OCI-LY7 (cell line): ENCODE results near the gene PIH1D1. TPM values are rescaled to one million over a fixed set of nuclear protein-coding genes. Genes with fewer than 3 reads are reported as not detected.
"Not testable (repeated sequence)": the region's sequence is repeated elsewhere in the genome, so short reads cannot be mapped to it uniquely, and the experiment has no call there.

ENCODE experiments used
- BruUV-seq: library from RNA; stranded (reverse); fragments of 400-500 nt; replicated peaks from 2 replicates; lab custom pipeline; 2021; lab: Mats Ljungman, UMichigan
- CTCF ChIA-PET: fragments of 300-600 bp; sonication (Branson Sonifier 250); formaldehyde crosslinking; loops from one replicate; lab custom pipeline; 2022; ENCODE audit warnings: antibody characterized with exemption; ENCODE audit not compliant: unreplicated experiment; lab: Charles Lee
- POLR2A ChIA-PET: fragments of 300-600 bp; sonication (Branson Sonifier 250); formaldehyde crosslinking; loops from one replicate; lab custom pipeline; 2022; ENCODE audit warnings: antibody characterized with exemption; lab: Charles Lee
- DNase-seq: peaks from one replicate; pipeline ENCODE4 v3.0.0-alpha.2; 2015; ENCODE audit warnings: low spot score
- H2AFZ ChIP-seq: fragments of 200-600 bp; sonication (generic), shearing (Covaris generic); 2 replicates; pipeline ENCODE4 v1.6.1; 2014; ENCODE audit warnings: mild to moderate bottlenecking, antibody characterized with exemption, low read length, moderate library complexity
- H3K27ac ChIP-seq: fragments of 200-600 bp; sonication (generic); 2 replicates; pipeline ENCODE4 v1.5.1; 2014; ENCODE audit warnings: mixed run types, low read depth, mild to moderate bottlenecking, moderate library complexity, low read length, inconsistent platforms; ENCODE audit not compliant: poor library complexity, severe bottlenecking
- H3K36me3 ChIP-seq: fragments of 200-600 bp; sonication (generic); 2 replicates; pipeline ENCODE4 v1.6.1; 2014; ENCODE audit warnings: mild to moderate bottlenecking, antibody characterized with exemption, low read length, moderate library complexity, mixed read lengths; ENCODE audit not compliant: insufficient read depth
- H3K4me1 ChIP-seq: fragments of 200-600 bp; sonication (generic); 2 replicates; pipeline ENCODE4 v1.5.1; 2014; ENCODE audit warnings: mild to moderate bottlenecking, low read length; ENCODE audit not compliant: insufficient read depth, poor library complexity, severe bottlenecking
- H3K4me2 ChIP-seq: fragments of 200-600 bp; sonication (generic); 2 replicates; pipeline ENCODE4 v1.6.1; 2014; ENCODE audit warnings: mild to moderate bottlenecking, low read length
- H3K4me3 ChIP-seq: fragments of 200-600 bp; sonication (generic); 2 replicates; pipeline ENCODE4 v1.5.1; 2014; ENCODE audit warnings: mild to moderate bottlenecking, low read depth, low read length; ENCODE audit not compliant: poor library complexity, severe bottlenecking
- H3K79me2 ChIP-seq: fragments of 200-600 bp; sonication (generic); 2 replicates; pipeline ENCODE4 v1.6.1; 2016; ENCODE audit warnings: low read depth, mild to moderate bottlenecking, low read length, moderate library complexity, mixed read lengths; ENCODE audit not compliant: insufficient read depth
- H3K9me2 ChIP-seq: fragments of 200-600 bp; sonication (generic); 2 replicates; pipeline ENCODE4 v1.6.1; 2016; ENCODE audit warnings: mild to moderate bottlenecking, low read length, mixed read lengths; ENCODE audit not compliant: insufficient read depth
- H3K9me3 ChIP-seq: fragments of 200-600 bp; sonication (generic); 2 replicates; pipeline ENCODE4 v1.6.1; 2014; ENCODE audit warnings: mild to moderate bottlenecking, mixed run types, low read length, mixed read lengths
- H4K20me1 ChIP-seq: fragments of 200-600 bp; sonication (generic); 2 replicates; pipeline ENCODE4 v1.6.1; 2014; ENCODE audit warnings: mild to moderate bottlenecking, antibody characterized with exemption, low read length, moderate library complexity, mixed read lengths; ENCODE audit not compliant: insufficient read depth
- EZH2phosphoT487 ChIP-seq: fragments of 200-600 bp; sonication (generic); IDR thresholded peaks from 2 replicates; pipeline ENCODE4 v1.6.1; 2018; ENCODE audit warnings: low read depth, borderline replicate concordance, mild to moderate bottlenecking, mixed run types, antibody characterized with exemption, low read length, moderate library complexity, mixed read lengths
- intact Hi-C: fragments of 100-400 bp; cut with micrococcal nuclease; formaldehyde crosslinking; loops from one replicate; pipeline ENCODE4 v1.10.0; 2022; ENCODE audit not compliant: unreplicated experiment
- total RNA-seq, 2 experiments: library from RNA; depleted of rRNA in 1 of 2; stranded (reverse); fragments of >200 nt in 1 of 2; shearing (Covaris generic) in 1 of 2; gene quantifications; 2 replicates each; pipeline ENCODE4 v1.2.3, GENCODE V29; 2014 to 2022
- TF ChIP-seq, protein P1 (sequence below): fragments of 200-600 bp; sonication (generic); conservative IDR thresholded peaks from 2 replicates; pipeline ENCODE4 v1.5.1; 2014; ENCODE audit warnings: mild to moderate bottlenecking, antibody characterized with exemption, low read length, moderate library complexity, mixed read lengths

Gene PIH1D1
- total RNA-seq, 2 experiments from 2014 or later = 95.5 to 117 TPM

- Histone ChIP-seq H3K9me2 (no peaks in the 10 kb centered on the region), H3K79me2 (no peaks in the 10 kb centered on the region), H3K4me2 (peak overlapping the region; percentile 97), H3K4me3 (peak overlapping the region; percentile 69), H3K9me3 (no peaks in the 10 kb centered on the region), H4K20me1 (no peaks in the 10 kb centered on the region), H2AFZ (no peak overlapping the region), H3K27ac (peak overlapping the region; percentile 44), H3K4me1 (peaks cover 40% of the 10 kb centered on the region), H3K36me3 (peaks cover 18% of the 10 kb centered on the region; the same call in 1 of the 2 replicates)
- BruUV-seq = no TSS peak
- ChIA-PET POLR2A (no interaction called here), CTCF (no interaction called here)
- intact Hi-C loops = no loop called here
- TF ChIP-seq, protein P1, sequence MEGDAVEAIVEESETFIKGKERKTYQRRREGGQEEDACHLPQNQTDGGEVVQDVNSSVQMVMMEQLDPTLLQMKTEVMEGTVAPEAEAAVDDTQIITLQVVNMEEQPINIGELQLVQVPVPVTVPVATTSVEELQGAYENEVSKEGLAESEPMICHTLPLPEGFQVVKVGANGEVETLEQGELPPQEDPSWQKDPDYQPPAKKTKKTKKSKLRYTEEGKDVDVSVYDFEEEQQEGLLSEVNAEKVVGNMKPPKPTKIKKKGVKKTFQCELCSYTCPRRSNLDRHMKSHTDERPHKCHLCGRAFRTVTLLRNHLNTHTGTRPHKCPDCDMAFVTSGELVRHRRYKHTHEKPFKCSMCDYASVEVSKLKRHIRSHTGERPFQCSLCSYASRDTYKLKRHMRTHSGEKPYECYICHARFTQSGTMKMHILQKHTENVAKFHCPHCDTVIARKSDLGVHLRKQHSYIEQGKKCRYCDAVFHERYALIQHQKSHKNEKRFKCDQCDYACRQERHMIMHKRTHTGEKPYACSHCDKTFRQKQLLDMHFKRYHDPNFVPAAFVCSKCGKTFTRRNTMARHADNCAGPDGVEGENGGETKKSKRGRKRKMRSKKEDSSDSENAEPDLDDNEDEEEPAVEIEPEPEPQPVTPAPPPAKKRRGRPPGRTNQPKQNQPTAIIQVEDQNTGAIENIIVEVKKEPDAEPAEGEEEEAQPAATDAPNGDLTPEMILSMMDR = no peak
- TF ChIP-seq EZH2phosphoT487 = no peak
- no peak for DNase-seq
Measured at GRCh38 chr19:49474542-49474924, 22.9 kb upstream of the PIH1D1 start.

- intact Hi-C loops = no loop called here
- no peak for TF ChIP-seq EZH2phosphoT487
- TF ChIP-seq, protein P1 = peak; percentile 99
- H3K4me1 ChIP-seq = peaks cover 42% of the 10 kb centered on the region
- no peaks in the 10 kb centered on the region for H3K9me2 ChIP-seq
- H3K4me2 ChIP-seq = peak within 1 kb of the TSS; percentile 97
- peak within 1 kb of the TSS; percentile 69 for H3K4me3 ChIP-seq
- ChIA-PET POLR2A (interaction anchor here (0.6 to 1.4 kb wide), 2 partner anchors 15 to 20 kb away, joined by 3 to 4 read pairs; no protein-coding TSS in a partner anchor), CTCF (interaction anchor here (1.2 kb wide), 1 partner anchor 21 kb away, joined by 3 read pairs; the partner anchor contains the start of gene ALDH16A1)
- no peaks in the 10 kb centered on the region for H4K20me1 ChIP-seq
- H3K9me3 ChIP-seq = no peaks in the 10 kb centered on the region
- peak; percentile 87 for DNase-seq
- BruUV-seq = no TSS peak
- H3K27ac ChIP-seq = peak within 1 kb of the TSS; percentile 44
- peak within 1 kb of the TSS; percentile 62 for H2AFZ ChIP-seq
- peaks cover 21% of the 10 kb centered on the region; the same call in 1 of the 2 replicates for H3K36me3 ChIP-seq
- H3K79me2 ChIP-seq = no peaks in the 10 kb centered on the region
Measured at GRCh38 chr19:49473868-49474541, 22.4 kb upstream of the PIH1D1 start, which contains the start of gene FLT3LG. Gene FLT3LG, plus strand, starts transcription at chr19:49474215. Its CDS starts 425 bp downstream, at chr19:49474640.

GRCh38 chr19:49473501-49473867 lies 21.9 kb upstream of the PIH1D1 start:
- intact Hi-C loops, H3K9me3 ChIP-seq, H3K79me2 ChIP-seq, H3K9me2 ChIP-seq, DNase-seq, H4K20me1 ChIP-seq, BruUV-seq: not testable (repeated sequence)
- H3K36me3 ChIP-seq = peaks cover 26% of the 10 kb centered on the region; the same call in 1 of the 2 replicates
- peak overlapping the region; percentile 62 for H2AFZ ChIP-seq
- ChIA-PET CTCF (interaction anchor here (1.2 kb wide), 1 partner anchor 21 kb away, joined by 3 read pairs; the partner anchor contains the start of gene ALDH16A1), POLR2A (interaction anchor here (0.6 to 1.4 kb wide), 3 partner anchors 16 to 101 kb away, joined by 3 to 4 read pairs (median 3); no protein-coding TSS in a partner anchor)
- peak overlapping the region; percentile 44 for H3K27ac ChIP-seq
- peak overlapping the region; percentile 97 for H3K4me2 ChIP-seq
- H3K4me1 ChIP-seq = peaks cover 47% of the 10 kb centered on the region
- H3K4me3 ChIP-seq = peak overlapping the region; percentile 69
